ENCODE measurements around the gene PEAK3. TPM values are rescaled to one million over a fixed set of nuclear protein-coding genes. Genes with fewer than 3 reads are reported as not detected.

The PEAK3 gene
- total RNA-seq: 0.17 and 0.19 TPM in 2 replicates

GRCh38 chr19:2282062-2282861 is at the start of gene PEAK3:
PEAK3 (minus strand) TSS chr19:2282175; CDS start chr19:2280931, 1,244 bp downstream.
- peak; percentile 29 for DNase-seq

- no peak for DNase-seq
Observed at GRCh38 chr19:2330632-2331284, 48.8 kb upstream of the PEAK3 start.

- no peak for DNase-seq
Observed at GRCh38 chr19:2330255-2330631, 48.3 kb upstream of the PEAK3 start.

GRCh38 chr19:2329501-2329916 is 47.5 kb upstream of the PEAK3 start:
- no peak for DNase-seq

GRCh38 chr19:2329149-2329478 is 47.1 kb upstream of the PEAK3 start:
- no peak for DNase-seq

- peak; percentile 93 for DNase-seq
Observed at GRCh38 chr19:2328401-2329148, 46.6 kb upstream of the PEAK3 start, which contains the start of the genes LSM7 and SPPL2B. LSM7 (minus strand) TSS chr19:2328586; CDS start chr19:2328566, 20 bp downstream. SPPL2B (plus strand) TSS chr19:2328684; CDS start chr19:2328710, 26 bp downstream.

- DNase-seq: peak; percentile 90
Observed at GRCh38 chr19:2327773-2328400, 45.9 kb upstream of the PEAK3 start.

- no peak for DNase-seq
Observed at GRCh38 chr19:2326699-2327360, 44.9 kb upstream of the PEAK3 start.

- peak; percentile 45 for DNase-seq
Observed at GRCh38 chr19:2325281-2326046, 43.5 kb upstream of the PEAK3 start.

GRCh38 chr19:2324220-2324948 is 42.4 kb upstream of the PEAK3 start:
- DNase-seq: no peak

GRCh38 chr19:2323707-2324106 is 41.7 kb upstream of the PEAK3 start:
- no peak for DNase-seq

GRCh38 chr19:2321565-2322283 is 39.7 kb upstream of the PEAK3 start:
- no peak for DNase-seq

GRCh38 chr19:2320939-2321338 is 39.0 kb upstream of the PEAK3 start:
- no peak for DNase-seq

- no peak for DNase-seq
Observed at GRCh38 chr19:2320049-2320448, 38.1 kb upstream of the PEAK3 start.

- DNase-seq: no peak
Observed at GRCh38 chr19:2319551-2319950, 37.6 kb upstream of the PEAK3 start.

GRCh38 chr19:2318923-2319322 is 36.9 kb upstream of the PEAK3 start:
- no peak for DNase-seq

GRCh38 chr19:2317756-2318155 is 35.8 kb upstream of the PEAK3 start:
- DNase-seq: no peak

GRCh38 chr19:2317300-2317699 is 35.3 kb upstream of the PEAK3 start:
- DNase-seq: no peak

GRCh38 chr19:2315818-2316353 is 33.9 kb upstream of the PEAK3 start:
- DNase-seq: peak; percentile 79
